ENCODE measurements around the gene TRIM67.
"Not testable (repeated sequence)": the region's sequence is repeated elsewhere in the genome, so short reads cannot be mapped to it uniquely, and the experiment has no call there.

Gene TRIM67

DNA sequence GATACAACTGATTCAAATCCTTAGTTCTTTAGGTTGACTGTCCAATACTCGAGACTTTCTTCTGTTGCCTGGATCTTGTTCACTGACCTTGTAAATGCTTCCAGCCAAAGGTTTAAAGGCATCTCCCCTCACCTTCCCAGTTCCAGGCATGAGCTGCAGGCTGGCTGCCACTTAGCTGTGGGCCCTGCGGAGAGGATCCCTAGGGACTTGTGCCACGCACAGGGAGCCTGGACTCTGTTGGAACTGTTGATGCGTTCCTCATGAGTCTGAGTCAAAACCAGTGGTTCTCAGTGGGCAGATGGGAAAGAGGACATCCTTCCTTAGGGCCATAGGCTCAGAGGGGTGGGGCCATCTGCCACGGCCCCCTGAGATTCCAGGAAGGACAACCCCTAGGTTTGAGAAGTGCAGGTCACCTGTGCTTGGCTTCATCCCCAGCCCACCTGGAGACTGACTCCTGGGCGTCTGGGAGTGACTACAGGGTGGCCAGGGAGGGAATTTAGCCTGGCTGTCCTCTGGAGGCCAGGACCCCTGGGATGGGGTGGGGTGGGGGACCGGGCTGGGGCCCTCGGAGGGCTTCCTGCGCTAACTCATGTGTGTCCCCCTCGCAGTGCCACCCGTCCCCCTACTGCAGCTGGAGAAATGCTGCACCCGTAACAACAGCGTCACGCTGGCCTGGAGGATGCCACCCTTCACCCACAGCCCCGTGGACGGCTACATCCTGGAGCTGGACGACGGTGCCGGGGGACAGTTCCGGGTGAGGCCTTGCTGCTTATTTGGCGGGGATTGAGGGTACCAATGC lies 41.6 kb downstream of the TRIM67 start:
- no peak for DNase-seq
- ATAC-seq, result no peak

DNA sequence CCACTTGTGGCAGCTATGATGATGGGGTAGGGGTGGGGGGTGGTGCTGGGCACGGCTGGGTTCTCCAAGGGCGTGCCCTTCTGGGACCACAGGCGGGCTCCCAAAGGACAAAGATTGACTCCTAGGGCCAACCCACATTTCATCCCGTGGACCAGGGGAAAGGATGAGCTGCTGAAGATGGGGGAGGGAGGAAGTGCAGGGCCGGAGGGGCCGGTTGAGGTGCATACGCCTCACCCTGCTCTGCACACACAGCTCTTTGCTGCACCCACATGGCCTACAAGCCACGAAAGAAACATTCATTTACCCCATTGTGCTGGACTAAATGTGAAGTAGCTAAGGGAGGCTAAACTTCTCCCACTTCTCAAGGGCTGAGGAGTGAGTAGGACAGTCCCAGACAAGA lies 45.0 kb downstream of the TRIM67 start:
- ATAC-seq, result no peak
- no peak for DNase-seq

- DNase-seq (no peak), ATAC-seq (no peak)
Observed at GRCh38 chr1:231207437-231207836, 45.6 kb downstream of the TRIM67 start.

- no peak for ATAC-seq
- DNase-seq, result no peak
Observed at GRCh38 chr1:231208980-231209379, 47.1 kb downstream of the TRIM67 start.

GRCh38 chr1:231209531-231209930 lies 47.7 kb downstream of the TRIM67 start:
- ATAC-seq, result no peak
- no peak for DNase-seq

DNA sequence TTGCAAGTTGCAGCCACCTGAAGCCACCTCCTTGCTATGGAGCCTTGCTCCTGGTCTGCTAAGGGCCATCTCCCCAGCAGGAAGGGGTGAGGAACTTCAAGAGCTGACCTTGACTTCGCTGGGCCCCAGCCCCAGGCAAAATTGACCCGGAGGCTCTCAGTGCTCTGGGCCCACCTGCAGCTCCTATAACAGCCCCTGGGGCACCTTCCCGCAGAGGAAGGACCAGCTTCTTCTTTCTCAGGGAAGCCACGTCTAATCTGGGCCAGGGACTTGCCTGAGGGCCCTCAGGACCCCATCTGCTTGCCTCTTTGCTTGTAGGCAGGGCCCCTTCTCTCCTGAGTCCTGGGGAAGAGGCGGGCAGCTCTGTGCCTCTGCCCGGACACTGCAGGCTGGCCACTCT lies 48.3 kb downstream of the TRIM67 start:
- DNase-seq, result no peak
- no peak for ATAC-seq

DNA sequence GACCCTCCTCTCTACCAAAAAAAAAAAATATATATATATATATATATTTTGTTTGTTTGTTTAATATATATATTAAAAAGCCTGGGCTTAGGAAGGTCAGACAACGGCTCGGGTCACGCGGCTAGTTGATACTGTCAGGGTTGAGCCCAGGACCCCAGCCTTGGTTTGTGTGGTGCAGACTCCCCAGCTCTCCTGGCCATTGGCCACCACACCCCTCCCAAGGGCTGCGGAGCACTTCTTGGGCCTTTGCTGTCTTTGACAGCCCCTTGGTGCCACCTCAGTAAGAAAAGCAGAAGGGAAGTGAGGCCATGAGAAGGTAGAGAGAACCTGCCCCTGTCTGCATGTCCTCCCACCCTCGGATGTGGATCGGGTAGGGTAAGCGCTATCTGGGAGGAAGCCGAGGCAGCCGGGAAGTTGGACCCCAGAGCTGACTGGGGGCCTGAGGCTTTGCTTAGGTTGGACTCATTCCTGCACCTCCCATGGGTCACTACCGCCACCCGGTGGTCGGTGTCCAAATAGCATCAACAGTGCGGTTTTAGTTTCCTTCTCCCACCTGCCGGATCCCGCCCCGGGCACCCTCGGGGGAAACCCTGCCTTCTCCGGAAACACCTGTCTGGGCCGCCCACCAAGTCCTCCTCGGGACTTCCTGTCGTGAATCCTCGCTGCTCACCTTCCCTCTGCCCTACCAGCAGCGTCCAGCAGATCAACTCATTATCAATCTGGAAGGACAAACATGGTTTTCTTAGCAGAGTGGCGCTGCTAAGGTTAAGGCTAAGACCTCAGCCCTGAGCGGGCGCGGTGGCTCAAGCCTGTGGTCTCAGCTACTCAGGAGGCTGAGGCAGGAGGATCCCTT lies 49.4 kb downstream of the TRIM67 start:
- DNase-seq, result peak; percentile 95
- ATAC-seq, result peak; percentile 89

GRCh38 chr1:231212301-231212700 lies 50.4 kb downstream of the TRIM67 start:
- not testable (repeated sequence) for ATAC-seq, DNase-seq

GRCh38 chr1:231213831-231214573 lies 52.1 kb downstream of the TRIM67 start:
- no peak for ATAC-seq
- no peak for DNase-seq

DNA sequence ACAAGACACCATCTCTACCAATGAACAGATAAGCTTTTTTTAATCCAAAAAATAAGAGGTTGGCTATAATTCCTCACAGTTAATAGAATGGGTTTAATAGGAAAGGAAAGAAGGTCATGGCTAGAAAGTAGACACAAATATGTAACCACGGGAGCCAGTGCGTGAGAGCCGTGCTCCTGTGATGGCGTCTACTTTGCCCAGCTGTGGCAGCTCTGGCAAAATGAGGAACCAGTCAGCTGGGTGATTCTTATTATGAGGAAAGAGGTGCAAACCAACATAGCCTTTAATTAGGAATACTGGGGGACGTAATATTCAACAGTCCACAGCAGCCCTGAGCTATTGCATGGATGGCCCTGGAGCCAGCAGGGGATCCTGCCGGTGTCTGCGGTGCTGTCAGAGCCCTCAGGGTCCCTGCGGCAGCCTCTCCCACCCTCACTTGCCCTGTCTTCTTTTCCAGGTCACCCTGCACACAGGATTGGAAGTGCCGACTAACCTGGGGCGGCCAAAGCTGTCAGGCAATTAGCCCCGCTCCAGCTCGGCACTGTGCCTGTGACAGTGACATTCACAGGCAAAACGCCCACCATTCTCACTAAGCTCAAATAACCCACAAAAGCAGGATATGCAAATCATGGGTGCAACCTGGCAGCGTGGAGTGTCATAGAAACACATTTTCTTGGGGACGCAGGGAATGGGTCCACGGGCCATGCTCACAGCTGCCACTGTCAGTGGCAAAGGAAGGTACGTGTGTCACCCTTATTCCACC lies 53.2 kb downstream of the TRIM67 start:
- peak; percentile 32 for ATAC-seq
- peak; percentile 40 for DNase-seq

- DNase-seq (no peak), ATAC-seq (no peak)
Observed at GRCh38 chr1:231215681-231216385, 54.0 kb downstream of the TRIM67 start.

DNA sequence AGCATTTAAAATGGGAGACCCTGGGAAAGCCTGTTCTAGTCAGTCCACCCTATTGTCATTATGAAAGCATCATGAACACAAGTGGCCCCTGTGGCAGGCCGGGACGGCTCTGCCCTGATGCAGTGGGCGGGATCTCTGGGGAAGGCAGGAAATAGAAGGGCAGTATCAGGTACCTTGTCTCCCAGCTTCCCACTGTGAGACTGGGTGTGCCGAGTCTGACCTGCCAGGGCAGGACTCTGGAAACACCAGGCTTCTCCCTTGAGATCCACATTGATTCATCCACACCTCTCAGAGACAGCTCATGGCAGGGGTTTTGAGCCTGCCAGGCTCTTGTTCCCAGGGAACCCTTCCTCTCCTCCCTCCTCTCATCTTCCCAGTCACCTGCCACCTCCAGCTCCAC lies 54.6 kb downstream of the TRIM67 start:
- DNase-seq (peak; percentile 14), ATAC-seq (no peak)

GRCh38 chr1:231217056-231217455 lies 55.2 kb downstream of the TRIM67 start:
- DNase-seq (no peak), ATAC-seq (no peak)

- ATAC-seq (no peak), DNase-seq (no peak)
Observed at GRCh38 chr1:231218078-231218477, 56.2 kb downstream of the TRIM67 start.

DNA sequence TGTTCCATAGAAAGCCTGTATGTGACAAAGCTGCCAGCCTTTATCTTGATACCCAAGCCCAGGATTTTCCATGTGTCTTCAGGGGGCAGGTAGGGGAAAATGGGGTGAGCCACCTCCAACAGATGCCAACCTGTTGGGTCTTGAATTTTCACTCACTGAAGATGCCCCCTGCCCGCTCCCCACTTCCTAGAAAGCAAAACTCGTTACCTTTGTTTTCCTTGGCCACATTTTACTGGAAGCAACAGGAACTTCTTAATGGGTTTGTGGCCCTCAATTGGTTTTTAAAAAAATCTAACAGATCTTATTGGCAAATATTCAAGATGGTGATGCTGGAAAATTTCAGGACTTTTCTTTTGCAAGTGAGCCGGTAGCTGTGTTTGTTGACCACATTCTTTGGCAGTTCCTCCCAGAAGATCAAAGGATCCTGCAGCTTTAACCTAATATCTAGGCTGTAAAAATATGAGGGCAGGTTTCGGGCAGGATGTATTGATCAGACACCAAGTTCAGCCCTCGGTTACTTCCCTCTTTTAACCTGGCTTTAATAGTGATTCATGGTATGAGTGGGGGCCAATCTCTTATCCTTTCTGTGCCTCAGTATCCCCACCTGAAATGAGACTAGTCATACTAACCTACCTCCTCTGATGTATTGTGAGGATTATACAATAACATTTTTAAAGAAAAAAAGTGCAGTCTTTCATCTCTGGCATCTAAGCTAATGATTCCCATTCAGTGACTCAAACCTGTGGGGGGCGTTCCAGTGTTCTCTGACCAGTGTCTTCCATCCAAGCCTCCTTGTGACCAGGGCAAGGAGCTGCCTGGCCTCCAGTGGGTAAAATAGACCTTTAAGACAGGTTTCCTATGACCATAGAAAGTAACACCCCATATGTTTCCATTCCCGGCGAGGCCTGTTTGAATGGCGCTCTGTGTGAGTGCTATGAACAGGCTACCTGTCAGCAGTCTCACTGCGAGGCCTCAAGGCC lies 57.9 kb downstream of the TRIM67 start:
- DNase-seq, result no peak
- no peak for ATAC-seq

- DNase-seq (no peak), ATAC-seq (no peak)
Observed at GRCh38 chr1:231220801-231221200, 58.9 kb downstream of the TRIM67 start.

DNA sequence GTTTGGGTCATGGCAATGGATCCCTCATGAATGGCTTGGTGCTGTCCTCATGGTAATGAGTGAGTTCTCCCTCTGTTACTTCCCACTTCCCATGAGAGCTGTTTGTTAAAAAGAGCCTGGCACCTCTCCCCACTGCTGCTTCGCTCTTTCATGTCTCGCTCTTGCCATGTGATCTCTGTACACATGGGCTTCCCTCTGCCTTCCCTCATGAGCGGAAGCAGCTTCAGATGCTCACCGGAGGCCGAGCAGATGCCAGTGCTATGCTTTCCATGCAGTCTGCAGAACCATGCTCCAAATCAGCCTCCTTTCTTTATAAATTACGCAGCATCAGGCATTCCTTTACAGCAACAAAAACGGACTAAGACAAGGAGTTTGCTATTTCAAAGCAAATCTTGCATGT lies 64.3 kb downstream of the TRIM67 start:
- ATAC-seq (no peak), DNase-seq (no peak)

- ATAC-seq, result no peak
Observed at GRCh38 chr1:231231511-231231910, 69.7 kb downstream of the TRIM67 start.

GRCh38 chr1:231232870-231233734 lies 71.2 kb downstream of the TRIM67 start:
- DNase-seq (no peak), ATAC-seq (no peak)

More at GRCh38 chr1:231231511-231231910, 69.7 kb downstream of the TRIM67 start:
- no peak for DNase-seq
